Gastrocnemius medialis (tissue), 4 donors: ENCODE results near the gene LRCH1. TPM values are rescaled to one million over a fixed set of nuclear protein-coding genes. Genes with fewer than 3 reads are reported as not detected.
A peak's percentile ranks its signal among the peaks of the same experiment; 100 is the strongest.

Experiments
- ATAC-seq, 2 donors: fragments of 150-250 bp; one replicate each; pipeline ENCODE4 v1.9.1; 2016
- DNase-seq, 2 donors: peaks; one replicate each; pipeline ENCODE4 v3.0.0-alpha.2; 2019
- H3K27ac ChIP-seq, 4 donors: fragments of 200-600 bp; sonication (generic); 1 replicate in 1 of 4; 2 replicates in 3 of 4; pipeline ENCODE4 v1.5.1; 2016 to 2018; ENCODE audit warnings: mild to moderate bottlenecking in 2 of 4, moderate library complexity in 1 of 4
- H3K27me3 ChIP-seq, 3 donors: fragments of 200-600 bp; sonication (generic) in 2 of 3; 1 replicate in 1 of 3; 2 replicates in 2 of 3; pipeline versions ENCODE4 v1.5.1 to v1.6.0; 2016 to 2019; ENCODE audit warnings: mild to moderate bottlenecking in 1 of 3, moderate library complexity in 1 of 3
- H3K36me3 ChIP-seq, 2 donors: fragments of 200-600 bp; sonication (generic) in 1 of 2; one replicate each; pipeline ENCODE4 v1.5.1; 2017 to 2018
- H3K4me1 ChIP-seq, 2 donors: fragments of 200-600 bp; sonication (generic) in 1 of 2; one replicate each; pipeline ENCODE4 v1.5.1; 2016 to 2017; ENCODE audit warnings: mild to moderate bottlenecking in 2 of 2
- H3K4me3 ChIP-seq, 4 donors: fragments of 200-600 bp; sonication (generic) in 3 of 4; 1 replicate in 1 of 4; 2 replicates in 3 of 4; pipeline ENCODE4 v1.5.1; 2016 to 2019; ENCODE audit warnings: mild to moderate bottlenecking in 2 of 4
- H3K9me3 ChIP-seq, 3 donors: fragments of 200-600 bp; sonication (generic) in 2 of 3; 1 replicate in 1 of 3; 2 replicates in 2 of 3; pipeline ENCODE4 v1.5.1; 2016 to 2019
- POLR2A ChIP-seq, 2 donors: fragments of 450-650 bp; IDR thresholded peaks; one replicate each; pipeline ENCODE4 v1.6.1; 2017; ENCODE audit warnings: antibody characterized with exemption in 2 of 2, mild to moderate bottlenecking in 2 of 2, moderate library complexity in 2 of 2
- in situ Hi-C, 4 donors: fragments of 200-750 bp; cut with MboI; loops; one replicate each; pipeline versions ENCODE4 v1.15.0 to v1.8.0; 2017; ENCODE audit warnings: low sequenced_read_pairs in 4 of 4
- intact Hi-C: fragments of 100-400 bp; cut with DNase I; formaldehyde crosslinking; loops from one replicate; pipeline ENCODE4 v1.15.1; 2023; ENCODE audit warnings: low total_unique reads
- total RNA-seq, 4 donors: library from RNA; depleted of rRNA; stranded (reverse); fragments of >200 nt; gene quantifications; one replicate each; pipeline versions ENCODE4 v1.1.0 to v1.2.3, GENCODE V29; 2016
- TF ChIP-seq, protein P1 (sequence below), 5 experiments: fragments of 450-650 bp in 3 of 5; fragments of 200-600 bp in 2 of 5; sonication (generic) in 2 of 5; IDR thresholded peaks in 4 of 5; conservative IDR thresholded peaks in 1 of 5; 1 replicate in 4 of 5; 2 replicates in 1 of 5; pipeline ENCODE4 v1.5.1; 2016 to 2019; ENCODE audit warnings: antibody characterized with exemption in 5 of 5, mild to moderate bottlenecking in 3 of 5, moderate library complexity in 3 of 5

Gene LRCH1
- total RNA-seq, 4 donors from 2014 or later, result 3.4 to 5.0 (median 3.9) TPM

DNA sequence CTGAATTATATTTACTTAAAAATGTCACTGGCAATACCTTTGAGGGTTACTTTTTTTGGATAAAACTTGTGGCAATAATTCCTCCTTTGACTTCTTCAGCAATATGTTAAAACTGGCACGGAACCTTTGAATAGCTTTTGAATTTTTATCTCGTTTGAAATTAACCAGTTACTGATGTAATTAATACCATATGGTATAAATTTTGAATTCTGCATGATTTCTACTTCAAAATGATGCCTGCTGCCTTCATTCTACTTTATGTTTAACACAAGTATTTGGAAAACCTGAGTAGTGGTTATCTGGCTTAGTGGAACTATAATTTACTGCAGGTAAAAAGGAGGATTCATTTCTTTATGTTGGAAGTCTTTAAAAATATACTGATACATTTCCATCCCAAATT is 85.3 kb downstream of the LRCH1 start:
- ATAC-seq, result no peak
- in situ Hi-C loops (no loop called here), intact Hi-C loops (loop anchor here (10.0 kb wide), 1 partner anchor 63 kb away; no protein-coding TSS in a partner anchor)
- no peak overlapping the region for H3K27ac ChIP-seq
- no peak for DNase-seq
- H3K9me3 ChIP-seq, result no peaks in the 10 kb centered on the region
- peaks cover 26 to 39% of the 10 kb centered on the region in 2 donors for H3K4me1 ChIP-seq
- H3K27me3 ChIP-seq, result no peaks in the 10 kb centered on the region
- H3K36me3 ChIP-seq, result no peaks in the 10 kb centered on the region
- TF ChIP-seq, protein P1, sequence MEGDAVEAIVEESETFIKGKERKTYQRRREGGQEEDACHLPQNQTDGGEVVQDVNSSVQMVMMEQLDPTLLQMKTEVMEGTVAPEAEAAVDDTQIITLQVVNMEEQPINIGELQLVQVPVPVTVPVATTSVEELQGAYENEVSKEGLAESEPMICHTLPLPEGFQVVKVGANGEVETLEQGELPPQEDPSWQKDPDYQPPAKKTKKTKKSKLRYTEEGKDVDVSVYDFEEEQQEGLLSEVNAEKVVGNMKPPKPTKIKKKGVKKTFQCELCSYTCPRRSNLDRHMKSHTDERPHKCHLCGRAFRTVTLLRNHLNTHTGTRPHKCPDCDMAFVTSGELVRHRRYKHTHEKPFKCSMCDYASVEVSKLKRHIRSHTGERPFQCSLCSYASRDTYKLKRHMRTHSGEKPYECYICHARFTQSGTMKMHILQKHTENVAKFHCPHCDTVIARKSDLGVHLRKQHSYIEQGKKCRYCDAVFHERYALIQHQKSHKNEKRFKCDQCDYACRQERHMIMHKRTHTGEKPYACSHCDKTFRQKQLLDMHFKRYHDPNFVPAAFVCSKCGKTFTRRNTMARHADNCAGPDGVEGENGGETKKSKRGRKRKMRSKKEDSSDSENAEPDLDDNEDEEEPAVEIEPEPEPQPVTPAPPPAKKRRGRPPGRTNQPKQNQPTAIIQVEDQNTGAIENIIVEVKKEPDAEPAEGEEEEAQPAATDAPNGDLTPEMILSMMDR (IDR thresholded peaks at IDR 0.05 in 4 of 5, conservative IDR thresholded peaks at IDR 0.05 in 1 of 5), result no peak
- no peak for TF ChIP-seq POLR2A (IDR thresholded peaks at IDR 0.05)
- H3K4me3 ChIP-seq, result no peak overlapping the region

DNA sequence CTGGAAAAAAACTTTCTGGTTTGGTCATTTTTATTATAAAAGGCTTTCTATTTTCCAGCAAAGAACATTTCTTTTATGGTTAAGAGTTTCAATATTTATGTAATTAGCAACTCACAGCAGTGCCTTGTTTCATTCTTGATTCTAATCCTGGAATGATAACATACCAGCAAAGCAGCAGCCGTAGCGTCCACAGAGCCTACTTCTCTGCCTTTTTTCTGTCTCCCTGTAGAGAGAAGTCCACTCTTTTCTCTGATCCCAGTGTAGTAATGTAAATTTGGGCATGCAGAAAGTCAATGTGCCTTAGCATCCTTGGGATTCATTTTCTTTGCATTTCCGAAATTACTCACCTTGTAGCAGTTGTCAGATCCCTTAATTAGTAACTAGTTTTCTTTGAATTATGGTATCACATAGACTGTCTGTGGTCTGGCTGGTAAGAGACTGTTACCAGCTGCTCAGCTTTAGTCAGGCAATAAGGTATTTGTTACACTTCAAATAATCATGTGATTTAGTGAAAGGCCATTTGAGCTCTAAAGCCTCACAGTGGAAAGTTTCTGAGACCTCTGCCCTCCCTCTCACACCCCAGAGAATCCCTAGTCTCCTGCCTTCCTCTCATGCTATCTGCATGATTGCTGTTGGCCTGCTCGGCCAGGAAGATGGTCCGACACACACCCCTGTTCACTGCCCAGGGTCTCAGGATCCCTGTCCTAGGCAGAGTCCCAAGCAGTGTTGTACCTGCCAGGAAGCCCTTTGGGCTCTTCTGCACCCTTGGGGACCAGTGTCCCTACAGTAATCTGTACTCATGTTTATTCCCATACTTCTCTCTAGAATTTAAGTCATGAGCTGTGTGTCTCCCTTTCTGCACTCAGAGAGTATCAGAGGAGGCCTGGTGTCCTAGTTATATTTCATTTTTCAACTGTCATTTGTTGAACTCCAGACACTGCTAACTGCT is 86.3 kb downstream of the LRCH1 start:
- H3K27me3 ChIP-seq, result no peaks in the 10 kb centered on the region
- H3K27ac ChIP-seq, result peak overlapping the region in 1 of 4 donors; percentile 12
- H3K4me1 ChIP-seq, result peaks cover 31 to 39% of the 10 kb centered on the region in 2 donors
- no peaks in the 10 kb centered on the region for H3K36me3 ChIP-seq
- no peak overlapping the region for H3K4me3 ChIP-seq
- intact Hi-C loops (loop anchor here (10.0 kb wide), 1 partner anchor 65 kb away; no protein-coding TSS in a partner anchor), in situ Hi-C loops (no loop called here)
- no peak for ATAC-seq
- DNase-seq, result no peak
- no peak for TF ChIP-seq POLR2A (IDR thresholded peaks at IDR 0.05)
- TF ChIP-seq, protein P1 (IDR thresholded peaks at IDR 0.05 in 4 of 5, conservative IDR thresholded peaks at IDR 0.05 in 1 of 5), result no peak
- H3K9me3 ChIP-seq, result no peaks in the 10 kb centered on the region

DNA sequence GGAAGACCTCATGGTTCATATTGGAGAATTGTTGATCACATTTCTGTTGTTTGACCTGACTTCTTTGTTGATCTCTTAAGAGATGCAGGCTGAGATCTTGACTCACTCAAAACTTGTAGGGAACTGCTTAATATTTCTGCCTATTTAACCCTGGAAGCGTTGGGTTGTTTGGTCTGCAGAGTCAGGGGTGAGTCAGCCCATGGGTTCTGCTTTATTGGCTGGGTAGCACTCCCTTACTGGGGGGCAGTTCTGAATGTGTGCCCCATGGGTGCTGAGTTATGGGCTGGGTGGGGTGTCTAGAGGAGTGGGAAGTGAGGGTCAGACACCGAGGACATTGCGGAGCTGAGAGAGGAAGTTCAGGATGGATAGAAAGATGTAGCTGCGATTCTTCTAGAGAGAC is 87.9 kb downstream of the LRCH1 start:
- peaks cover 31 to 39% of the 10 kb centered on the region in 2 donors for H3K4me1 ChIP-seq

DNA sequence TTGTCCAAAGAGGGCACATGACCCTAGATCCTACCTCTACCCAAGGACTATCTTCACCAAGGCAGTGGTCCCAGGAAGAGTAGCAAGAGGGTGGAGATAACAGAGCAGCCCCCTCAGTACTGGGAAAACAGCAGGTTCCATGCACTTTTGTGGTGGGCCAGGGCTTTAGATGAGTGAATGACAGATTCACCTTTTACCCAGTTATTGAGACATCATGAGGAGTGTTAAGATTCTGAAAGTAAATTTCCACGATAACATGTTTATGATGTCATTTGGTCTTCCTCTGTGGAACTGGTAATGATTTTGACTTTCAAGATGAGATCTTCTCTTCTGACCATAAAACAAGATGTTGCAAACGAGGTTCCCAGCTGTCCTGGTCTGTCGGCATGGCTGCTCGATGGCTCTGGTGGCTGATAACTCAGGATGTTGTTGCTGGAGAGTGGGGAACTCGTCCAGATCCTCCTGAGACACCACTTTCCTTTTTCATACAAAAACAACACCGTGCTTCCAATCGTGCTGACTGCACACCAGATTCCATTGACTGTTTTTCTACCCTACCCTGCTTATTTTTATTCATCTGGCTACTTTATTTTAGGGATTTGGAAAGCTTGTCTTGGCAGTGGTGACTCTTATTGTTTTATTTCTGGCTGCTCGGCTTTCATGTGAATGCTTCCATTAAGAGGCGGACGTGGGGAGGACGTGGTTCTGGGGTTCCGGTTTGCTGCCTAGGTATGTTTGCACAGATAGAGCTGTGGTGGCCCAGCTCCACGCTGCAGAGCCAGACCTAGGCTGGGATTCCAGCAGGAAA is 88.5 kb downstream of the LRCH1 start:
- Histone ChIP-seq H3K4me3 (peak overlapping the region; percentile 11 to 36 (median 20)), H3K27me3 (no peaks in the 10 kb centered on the region), H3K4me1 (peaks cover 31 to 39% of the 10 kb centered on the region in 2 donors), H3K27ac (peak overlapping the region; percentile 31 to 72 (median 58)), H3K9me3 (no peaks in the 10 kb centered on the region), H3K36me3 (no peaks in the 10 kb centered on the region)
- intact Hi-C loops, result no loop called here
- ATAC-seq (peak; percentile 46 to 64), DNase-seq (peak in 1 of 2 donors; percentile 23)
- in situ Hi-C loops, result no loop called here
- no peak for TF ChIP-seq POLR2A (IDR thresholded peaks at IDR 0.05)
- TF ChIP-seq, protein P1 (IDR thresholded peaks at IDR 0.05 in 4 of 5, conservative IDR thresholded peaks at IDR 0.05 in 1 of 5), result no peak

More for the DNA sequence above, 87.9 kb downstream of the LRCH1 start:
- H3K9me3 ChIP-seq, result no peaks in the 10 kb centered on the region
- DNase-seq (no peak), ATAC-seq (no peak)
- in situ Hi-C loops, result no loop called here
- TF ChIP-seq POLR2A (IDR thresholded peaks at IDR 0.05), result no peak
- TF ChIP-seq, protein P1 (IDR thresholded peaks at IDR 0.05 in 4 of 5, conservative IDR thresholded peaks at IDR 0.05 in 1 of 5), result no peak
- H3K36me3 ChIP-seq, result no peaks in the 10 kb centered on the region
- H3K27me3 ChIP-seq, result no peaks in the 10 kb centered on the region
- intact Hi-C loops, result no loop called here
- H3K4me3 ChIP-seq, result no peak overlapping the region
- peak overlapping the region; percentile 31 to 72 (median 58) for H3K27ac ChIP-seq
